Daoy (cell line): ENCODE data around the gene CSMD2. TPM values are rescaled to one million over a fixed set of nuclear protein-coding genes. Genes with fewer than 3 reads are reported as not detected.

Source experiments
- DNase-seq: peaks from one replicate; pipeline ENCODE4 v3.0.0-alpha.2; 2015; ENCODE audit warnings: low read depth
- total RNA-seq: library from RNA; depleted of rRNA; stranded (reverse); fragments of >200 nt; shearing (Covaris generic); gene quantifications from 2 replicates; pipeline ENCODE4 v1.2.3, GENCODE V29; 2014

CSMD2 gene
- total RNA-seq, 1 experiment from 2014 or later: 5.0 TPM

DNA sequence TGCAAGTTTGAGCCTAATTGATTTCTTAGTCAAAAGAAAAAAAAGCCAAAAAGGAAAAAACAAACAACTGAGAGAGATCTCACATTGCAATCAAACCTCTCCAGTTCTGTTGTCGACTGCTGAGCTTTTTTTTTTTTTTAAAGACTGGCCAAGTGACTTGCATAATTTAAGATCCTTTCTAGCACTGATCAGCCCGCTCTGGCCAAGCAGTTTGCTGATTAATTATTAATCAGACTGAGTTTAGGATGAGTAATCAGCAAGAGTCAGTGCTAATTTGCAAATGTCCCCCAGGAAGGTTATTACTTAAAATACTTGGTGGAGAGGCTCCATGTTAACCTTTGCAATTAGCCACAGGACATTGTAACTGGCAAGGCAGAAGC lies 261.8 kb downstream of the CSMD2 start:
- no peak for DNase-seq

DNA sequence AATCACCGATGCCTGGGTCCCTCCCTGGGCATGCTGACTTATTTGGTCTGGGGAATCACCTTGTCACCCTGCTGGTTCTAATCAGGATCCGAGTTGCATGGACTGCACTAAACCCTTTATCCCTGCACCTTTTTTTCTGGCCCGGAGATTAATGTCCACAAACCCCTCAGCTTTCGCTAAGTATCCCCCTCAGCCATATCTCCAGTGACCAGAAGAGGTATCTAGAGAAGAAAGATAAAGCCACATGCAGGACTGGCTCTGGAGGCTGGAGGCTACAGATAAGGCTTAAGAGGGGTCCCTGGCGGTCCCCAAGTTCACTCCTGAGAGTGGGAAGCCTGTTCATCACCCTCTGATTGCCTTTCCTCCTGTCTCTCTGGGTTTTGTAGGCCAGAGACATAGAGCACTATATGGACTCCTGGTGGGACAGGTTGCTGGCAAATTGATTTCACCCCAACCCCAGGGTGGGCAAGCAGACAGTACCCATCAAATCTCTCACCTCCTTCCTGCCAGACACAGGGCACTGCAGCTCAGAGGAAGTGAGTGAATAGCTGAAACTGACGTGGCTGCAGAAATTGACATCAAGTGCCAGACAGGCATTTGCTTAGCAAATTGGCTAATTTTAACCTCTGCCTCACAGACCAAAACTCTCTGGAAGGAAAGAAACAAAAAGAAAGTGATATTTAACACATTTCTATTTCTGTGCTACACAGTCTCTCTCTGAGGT lies 262.4 kb downstream of the CSMD2 start:
- DNase-seq: no peak

DNA sequence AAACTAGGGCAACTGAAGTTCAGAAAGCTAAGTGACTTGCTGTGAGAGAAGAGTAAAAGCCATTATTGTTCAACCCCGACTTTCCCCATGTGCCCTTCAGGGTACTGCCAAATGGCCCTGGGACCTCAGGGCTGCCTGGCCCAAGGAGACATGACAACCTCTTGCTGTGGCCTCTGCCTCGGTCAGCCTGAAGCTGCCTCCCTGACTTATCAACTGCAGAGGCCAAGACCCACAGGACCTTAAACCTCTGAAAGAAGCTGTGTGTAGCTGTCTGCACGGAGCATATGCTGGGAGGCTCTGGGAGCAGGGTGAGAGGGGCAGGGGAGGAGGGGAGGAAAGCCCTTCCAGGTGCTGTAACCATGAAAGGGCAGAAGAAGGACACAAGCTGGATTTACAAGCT lies 265.3 kb downstream of the CSMD2 start:
- no peak for DNase-seq

DNA sequence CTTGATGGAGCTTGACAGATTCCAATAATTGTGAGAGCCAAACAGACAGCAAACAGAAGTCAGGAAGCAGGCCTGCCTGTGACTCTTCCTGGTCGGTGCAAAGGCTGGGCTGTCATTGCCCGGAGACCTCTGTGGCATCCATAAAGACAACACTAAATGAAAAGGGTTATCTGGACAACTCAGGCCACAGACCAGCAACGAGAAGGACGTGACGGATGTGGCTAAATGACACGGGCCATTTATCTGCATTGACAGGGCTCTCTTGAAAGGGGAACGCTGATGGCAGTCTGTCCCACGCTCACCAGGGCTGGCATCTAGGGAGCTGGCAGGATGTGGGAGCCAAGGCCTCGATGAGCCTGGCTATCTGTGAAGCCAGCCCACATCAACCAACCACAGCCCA lies 266.1 kb downstream of the CSMD2 start:
- DNase-seq: no peak

DNA sequence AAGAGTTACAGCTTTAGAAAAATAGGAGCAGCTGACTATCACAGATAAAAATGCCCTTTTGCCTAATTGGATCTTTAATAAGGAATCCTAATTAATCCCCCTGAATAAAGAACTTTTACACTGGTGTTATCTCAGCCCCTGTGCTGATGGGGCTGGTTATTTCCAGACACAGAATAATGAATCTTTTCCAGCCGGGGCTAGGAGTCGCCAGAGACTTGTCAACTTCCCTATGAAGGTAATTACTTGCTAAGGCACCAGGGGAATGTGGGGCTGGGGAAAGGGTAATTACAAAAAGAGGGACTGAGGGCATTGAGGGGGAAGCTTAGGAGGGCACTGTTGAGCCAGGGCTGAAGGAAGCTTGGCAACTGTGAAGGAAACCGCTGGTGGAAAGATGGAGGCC lies 266.6 kb downstream of the CSMD2 start:
- no peak for DNase-seq

DNA sequence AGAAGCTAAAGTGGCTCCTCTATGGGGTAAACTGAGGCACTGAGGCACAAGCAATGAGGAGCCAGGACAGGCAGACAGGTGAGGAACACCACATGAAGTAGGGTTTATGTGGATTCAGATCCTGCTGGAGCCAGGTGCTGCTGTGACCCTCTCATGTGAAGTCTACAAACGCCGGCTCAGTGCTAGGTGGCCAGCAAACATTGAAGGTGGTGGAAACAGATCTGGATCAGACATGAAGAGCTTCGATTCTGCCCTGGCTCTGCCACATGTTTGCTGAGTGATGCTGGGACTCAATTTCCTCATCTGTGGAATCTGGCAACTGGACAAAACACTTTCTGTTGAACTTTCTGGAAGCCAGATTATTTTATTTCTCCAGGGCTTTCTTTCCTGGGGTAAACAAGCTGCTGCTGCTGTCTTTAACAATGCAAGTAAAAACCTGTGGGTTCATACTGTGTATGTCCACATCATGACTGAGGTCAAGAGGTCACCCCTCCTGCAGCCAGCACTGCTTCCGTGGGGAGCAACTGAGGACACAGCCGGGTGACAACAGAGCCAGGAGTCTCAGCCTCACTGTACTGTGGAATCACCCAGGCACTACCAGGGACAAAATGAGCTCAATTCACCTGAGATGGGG lies 267.8 kb downstream of the CSMD2 start:
- no peak for DNase-seq

DNA sequence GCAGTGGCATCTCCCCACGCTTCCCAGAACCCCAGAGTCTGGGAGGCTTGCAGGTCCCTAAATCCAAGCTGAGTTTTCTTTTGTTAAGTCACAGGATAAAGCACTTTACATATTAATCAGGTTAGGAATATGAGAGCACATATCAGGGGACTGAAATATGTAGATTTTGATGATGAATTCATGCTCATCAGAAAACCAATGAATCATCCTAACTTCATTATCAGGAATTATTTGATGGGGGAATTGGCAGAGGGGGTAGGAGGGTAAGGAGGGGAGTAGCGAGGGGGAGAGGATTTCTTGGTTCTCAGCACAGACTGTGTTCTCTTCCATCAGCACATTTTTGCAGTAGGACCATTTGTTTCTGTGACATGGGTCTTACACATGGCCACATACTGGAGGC lies 269.1 kb downstream of the CSMD2 start:
- no peak for DNase-seq

DNA sequence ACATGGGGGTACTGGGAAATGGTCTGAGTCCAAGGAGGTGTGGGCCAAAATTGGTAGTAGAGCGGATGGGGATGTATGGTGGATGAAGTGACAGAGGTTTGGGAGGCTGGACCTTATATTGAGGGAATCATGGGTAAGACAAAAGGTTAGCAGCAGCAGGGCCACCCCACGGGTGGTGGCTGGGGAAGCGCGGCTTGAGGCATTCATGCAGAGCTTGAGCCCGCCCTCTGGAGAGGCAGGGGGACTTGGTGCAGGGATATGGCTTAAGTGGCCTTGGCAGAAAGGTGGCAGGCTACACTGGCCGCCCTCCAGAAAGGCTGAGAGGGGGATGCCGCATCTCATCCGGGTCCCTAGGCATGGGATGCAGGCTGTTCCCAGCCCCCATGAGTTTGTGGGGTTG lies 269.6 kb downstream of the CSMD2 start:
- no peak for DNase-seq

DNA sequence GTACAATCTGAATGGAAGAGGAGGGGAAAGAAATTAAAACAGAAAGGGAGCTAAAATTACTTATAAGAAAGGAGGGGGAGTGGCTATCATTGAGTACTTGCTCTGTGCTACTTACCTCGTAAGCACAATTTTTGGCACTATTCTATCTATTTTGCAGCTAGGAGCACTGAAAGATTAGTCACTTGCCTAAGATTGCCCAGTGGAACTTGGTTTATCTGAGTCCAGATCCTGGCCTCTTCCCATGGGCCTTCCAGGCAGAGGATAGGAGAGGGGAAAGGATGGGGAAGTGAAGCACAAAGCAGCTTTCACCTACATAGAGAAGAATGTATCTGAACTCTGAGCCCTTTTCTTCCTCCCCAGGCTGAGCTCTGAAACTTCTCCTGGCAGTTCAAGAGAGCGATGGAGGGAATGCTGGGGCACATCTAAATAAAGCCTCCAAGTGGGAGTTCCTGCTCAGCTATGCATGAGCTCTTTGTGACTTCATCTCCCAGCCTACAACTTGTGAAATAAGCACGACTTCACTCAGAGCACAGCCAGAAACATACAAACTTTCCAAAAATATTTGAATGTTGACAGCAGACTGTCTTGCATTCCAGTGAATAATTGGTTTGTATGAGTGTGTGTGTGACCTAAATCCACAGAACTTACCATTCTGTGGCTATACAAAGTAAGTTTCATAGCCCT lies 271.7 kb downstream of the CSMD2 start:
- DNase-seq: no peak

DNA sequence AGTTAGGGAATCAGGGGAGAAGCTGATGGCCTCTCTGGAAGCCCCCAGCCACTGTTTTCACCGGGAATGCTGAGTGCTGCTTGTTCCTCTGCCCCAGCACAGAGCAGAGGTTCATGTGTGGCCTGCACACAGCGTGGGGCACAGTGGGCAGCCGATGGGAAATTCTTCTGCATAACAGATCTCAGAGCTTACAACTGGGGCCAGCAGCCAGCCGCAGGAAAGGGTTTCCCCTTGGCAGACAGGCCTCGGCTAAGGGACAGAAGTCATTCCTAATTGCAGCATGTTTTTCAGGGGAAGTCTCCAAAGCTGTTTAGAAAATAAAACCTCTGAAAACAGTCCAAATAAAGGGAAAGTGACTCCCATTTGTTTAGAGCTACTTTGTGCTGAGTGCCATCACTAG lies 278.5 kb downstream of the CSMD2 start:
- DNase-seq: no peak

DNA sequence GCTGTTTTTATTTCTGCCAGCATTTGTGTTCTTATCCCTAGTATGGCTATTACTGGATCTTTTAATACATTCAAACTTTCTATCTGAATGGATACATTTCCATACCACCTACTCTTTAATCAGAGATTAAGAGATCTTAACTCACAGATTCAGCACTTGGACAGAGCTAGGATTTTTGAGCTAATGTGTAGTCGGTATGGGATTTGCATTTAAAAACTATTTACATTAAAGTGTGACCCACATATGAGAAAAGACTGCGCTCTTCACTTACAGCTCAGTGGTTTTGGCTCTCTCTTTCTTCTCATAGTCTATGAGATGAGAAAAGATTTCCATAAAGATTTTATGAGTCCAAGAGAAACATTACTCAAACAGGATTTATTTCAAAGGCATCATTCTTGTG lies 284.7 kb downstream of the CSMD2 start:
- DNase-seq: no peak

DNA sequence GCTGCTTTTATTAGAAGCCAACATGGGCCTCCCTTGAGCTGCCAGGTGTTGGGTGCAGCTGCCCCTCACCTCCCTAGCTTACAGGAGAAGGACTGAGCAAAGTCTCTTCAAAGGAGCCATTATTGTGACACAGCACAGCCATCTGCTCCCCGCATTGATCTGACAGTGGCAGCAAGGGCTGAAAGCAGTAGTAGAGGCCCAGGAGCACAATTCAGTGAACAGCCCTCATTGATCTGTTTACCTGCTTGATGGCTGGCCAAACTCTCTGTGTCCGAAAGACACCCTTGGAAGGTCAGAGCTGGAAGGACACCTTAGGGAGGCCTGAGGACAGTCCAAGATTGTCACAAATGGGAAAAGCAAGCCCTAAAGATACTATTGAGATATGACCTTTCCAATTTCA lies 286.6 kb downstream of the CSMD2 start:
- DNase-seq: no peak

DNA sequence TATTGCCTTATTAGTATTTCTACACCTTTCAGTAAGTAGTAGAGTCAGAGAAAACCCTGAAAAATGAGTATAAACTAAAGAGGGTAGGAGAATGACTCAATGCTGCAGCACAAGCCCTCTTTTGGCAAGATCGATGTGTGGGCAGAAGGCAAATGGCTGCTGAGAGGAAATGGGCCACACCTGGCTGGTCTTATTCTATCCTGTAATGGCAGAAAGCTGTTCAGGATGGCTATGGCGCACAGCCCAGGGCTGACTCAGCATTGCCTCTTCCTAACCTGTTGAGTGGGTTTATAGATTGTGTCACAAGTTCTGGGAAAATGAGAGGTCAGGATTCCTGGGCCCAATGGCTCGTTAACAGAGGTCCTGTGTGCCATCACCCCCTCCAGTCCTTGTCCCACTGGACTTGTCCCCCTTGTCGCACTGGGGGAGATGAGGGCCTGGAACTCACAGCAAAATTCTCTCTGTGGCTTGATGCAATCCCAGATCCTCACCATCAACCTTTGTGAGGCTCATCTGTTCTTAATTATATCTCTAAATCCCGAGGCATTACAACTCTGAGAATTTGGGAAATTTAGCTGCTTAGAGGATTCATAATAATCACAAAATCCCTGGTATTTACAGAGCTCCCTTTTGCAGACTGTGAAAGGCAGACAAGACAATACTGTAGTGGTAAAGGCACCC lies 287.9 kb downstream of the CSMD2 start:
- peak; percentile 67 for DNase-seq

DNA sequence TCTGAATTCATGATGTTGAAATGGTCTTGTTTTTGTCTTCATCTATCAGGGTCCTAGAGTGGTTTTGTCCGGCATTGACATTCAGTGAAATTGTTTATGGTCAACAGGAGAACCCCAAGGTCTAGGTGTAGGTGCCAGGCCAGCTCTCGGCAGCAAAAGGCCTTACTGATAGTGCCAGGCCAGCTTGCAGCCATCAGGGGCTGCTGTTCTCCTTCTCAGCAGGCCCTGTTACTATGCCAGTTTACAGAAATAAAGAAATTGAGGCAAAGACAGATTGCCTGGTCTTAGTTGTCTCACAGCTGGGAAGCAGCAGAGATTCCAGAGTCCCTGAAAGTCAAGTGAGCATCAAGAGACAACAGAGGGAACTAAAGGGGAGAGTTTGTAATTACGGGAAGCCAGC lies 289.2 kb downstream of the CSMD2 start:
- no peak for DNase-seq

DNA sequence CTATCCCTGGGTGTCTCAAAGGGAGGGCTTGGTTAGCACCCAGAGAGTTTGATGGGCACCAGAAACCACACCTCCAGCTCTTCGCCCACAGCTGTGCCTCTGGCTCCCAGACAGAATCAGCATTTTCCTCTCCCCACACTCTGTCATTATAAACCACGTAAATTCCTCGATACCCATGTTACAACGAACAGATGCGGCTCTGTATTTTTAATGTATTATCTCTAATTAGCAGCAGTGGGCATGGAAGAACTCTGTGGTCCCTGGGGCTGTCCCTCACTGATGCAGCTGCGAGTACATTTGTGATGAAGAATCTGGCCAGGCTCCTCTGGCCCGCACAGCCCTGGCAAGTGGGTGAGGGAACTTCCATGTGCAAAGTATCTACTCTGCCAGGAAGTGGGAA lies 290.4 kb downstream of the CSMD2 start:
- DNase-seq: no peak

DNA sequence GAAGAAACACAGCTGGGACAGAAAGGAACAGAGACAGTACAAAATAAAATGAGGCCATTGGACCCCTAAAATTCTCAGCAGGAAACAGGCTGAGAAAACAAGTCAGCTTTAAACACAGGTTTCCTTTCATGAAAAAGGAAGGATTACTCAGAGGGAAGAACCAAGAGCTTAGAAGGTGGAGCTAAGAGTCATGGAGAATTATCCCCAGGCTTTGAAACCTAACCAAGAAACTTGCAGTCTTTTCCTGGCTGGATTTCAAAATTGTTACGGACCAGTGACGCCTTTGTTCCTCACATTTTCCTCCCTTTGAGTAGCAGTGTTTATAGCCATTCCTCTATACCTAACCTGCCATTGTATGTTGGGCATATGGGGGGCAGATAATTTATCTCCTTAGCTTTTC lies 292.3 kb downstream of the CSMD2 start:
- no peak for DNase-seq

DNA sequence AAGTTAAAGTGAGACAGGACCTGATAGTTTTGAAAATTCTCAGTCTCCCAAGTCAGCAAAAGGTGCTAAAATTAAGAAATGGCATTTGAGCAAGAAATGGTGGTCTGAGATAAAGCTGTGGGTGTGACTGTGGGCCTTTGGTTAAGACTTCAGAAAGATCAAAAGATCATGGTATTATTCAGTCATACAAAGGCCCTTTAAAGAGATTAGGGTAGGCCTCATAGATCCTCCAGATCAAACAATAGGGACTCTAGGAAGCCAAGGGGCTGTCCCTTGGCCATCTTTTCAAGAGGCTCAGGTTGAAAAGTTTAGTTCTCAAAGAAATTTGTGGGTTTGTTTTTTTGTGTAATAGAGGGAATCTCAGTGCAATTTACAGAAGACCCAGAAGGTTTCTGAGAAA lies 292.8 kb downstream of the CSMD2 start:
- no peak for DNase-seq

DNA sequence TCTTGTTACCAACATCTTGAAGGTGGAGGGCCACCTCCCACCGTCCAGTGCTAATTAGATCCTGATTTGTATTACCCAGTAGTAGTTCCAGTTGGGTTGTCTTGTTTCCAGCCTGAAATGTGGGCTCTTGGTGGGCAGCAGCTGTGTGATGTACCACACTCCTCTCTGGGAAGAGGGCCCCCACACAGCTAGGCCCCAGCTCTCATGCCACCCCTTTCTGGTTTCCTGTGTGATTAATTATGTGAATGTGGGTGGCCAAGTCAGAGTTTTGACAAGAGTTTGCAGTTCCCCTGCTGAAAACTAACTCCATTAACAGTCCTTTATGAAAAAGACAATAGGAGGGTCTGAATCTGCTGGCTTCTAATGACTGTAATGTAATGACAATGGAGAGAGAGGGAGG lies 297.3 kb downstream of the CSMD2 start:
- no peak for DNase-seq

DNA sequence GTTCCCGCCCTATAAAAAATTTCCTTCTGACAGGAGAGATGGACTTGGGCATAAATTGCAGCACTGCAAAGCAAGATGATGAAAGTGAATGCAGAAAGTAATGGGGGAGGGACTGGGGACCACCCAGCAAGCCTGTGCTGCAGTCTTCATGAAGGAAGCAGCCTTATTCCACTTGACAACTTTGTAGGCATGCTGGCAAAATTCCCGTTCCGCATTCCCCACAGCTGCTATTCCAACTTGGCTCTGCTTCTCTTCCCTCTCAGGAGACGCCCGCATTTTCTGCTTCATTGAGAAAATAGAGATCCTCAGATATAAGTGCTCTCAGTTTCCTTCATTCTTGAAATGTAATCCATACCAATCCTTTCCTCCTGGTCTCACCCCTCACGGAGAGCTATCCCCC lies 298.7 kb downstream of the CSMD2 start:
- DNase-seq: no peak

DNA sequence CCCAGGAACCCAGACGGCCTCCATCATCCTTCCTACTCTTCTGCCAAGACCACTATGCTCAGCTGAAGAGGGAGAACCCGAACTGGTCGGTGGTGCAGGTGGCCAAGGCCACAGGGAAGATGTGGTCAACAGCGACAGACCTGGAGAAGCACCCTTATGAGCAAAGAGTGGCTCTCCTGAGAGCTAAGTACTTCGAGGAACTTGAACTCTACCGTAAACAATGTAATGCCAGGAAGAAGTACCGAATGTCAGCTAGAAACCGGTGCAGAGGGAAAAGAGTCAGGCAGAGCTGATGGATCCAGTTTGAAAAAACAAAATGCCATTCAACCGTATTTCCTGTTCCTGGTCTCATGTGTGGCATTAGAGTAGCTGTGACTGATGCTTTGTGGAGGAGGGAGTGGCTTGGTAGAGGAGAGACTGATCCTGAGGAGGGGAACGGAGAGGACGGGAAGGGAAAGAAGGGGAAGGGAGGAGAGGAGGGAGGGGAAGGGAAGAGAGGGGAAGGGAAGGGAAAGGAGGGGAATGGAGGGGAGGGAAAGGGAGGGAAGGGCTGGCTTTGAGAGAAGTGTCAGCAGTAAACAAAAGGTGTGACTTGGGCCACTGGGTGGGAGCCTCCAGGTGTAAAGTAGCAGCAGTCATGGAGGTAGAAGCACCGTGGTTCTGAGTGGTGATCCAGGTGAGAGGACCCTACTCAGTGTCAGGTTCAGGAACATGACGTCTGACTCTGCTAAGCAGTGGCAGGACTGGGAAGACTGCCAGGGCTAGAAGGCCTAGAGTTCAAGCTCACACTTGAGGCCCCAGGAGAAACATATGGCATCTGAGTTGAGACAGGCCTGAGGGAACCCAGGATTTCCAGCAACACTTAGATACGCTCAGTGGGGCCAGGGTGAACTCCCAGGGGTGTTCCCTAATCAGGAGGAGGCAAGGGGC lies 300.3 kb downstream of the CSMD2 start:
- no peak for DNase-seq

DNA sequence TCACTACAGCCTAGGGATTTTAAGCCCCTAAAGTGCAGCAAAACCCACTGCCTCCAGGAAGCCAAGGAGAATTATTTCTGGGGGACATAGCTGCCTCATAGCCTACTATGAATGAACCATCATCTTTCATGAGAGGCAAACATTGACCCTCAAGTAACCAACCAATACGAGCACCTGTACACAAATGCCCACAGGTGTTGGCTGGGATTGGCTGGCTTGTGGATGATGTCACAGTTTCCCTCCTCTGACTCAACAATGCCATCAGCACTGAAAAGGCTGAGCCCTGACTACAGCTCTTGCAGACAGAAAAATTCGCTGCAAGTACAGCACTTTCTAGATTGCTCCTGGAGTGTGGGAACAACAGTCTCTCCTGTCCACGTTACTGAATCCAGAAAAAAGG lies 301.3 kb downstream of the CSMD2 start, which contains the start of gene HMGB4:
HMGB4 (plus strand) TSS at position 301 of the 400 bp plus-strand sequence. CDS start 113 bp downstream, outside the sequence.
- DNase-seq: no peak
